CD14-positive monocyte (primary cell): Measurements from ENCODE around the gene ERVH48-1. TPM values are rescaled to one million over a fixed set of nuclear protein-coding genes. Genes with fewer than 3 reads are reported as not detected.

Experiments
- DNase-seq, 3 donors: peaks; one replicate each; pipeline ENCODE4 v3.0.0-alpha.2; 2011 to 2022
- H2AFZ ChIP-seq: 2 replicates; pipeline ENCODE4 v1.6.0; 2012; ENCODE audit warnings: mild to moderate bottlenecking, low read depth, low read length, inconsistent platforms; ENCODE audit not compliant: insufficient read depth, poor library complexity, severe bottlenecking
- H3K27ac ChIP-seq, 2 donors: 1 replicate in 1 of 2; 2 replicates in 1 of 2; pipeline ENCODE4 v1.5.1; 2012 to 2013; ENCODE audit warnings: low read length in 2 of 2, control low read depth in 1 of 2, inconsistent platforms in 1 of 2, low read depth in 1 of 2, mild to moderate bottlenecking in 1 of 2
- H3K27me3 ChIP-seq, 2 donors: one replicate each; pipeline versions ENCODE4 v1.6.0 to v1.6.1; 2011 to 2013; ENCODE audit warnings: low read length in 2 of 2; ENCODE audit not compliant: control insufficient read depth in 2 of 2, insufficient read depth in 2 of 2
- H3K36me3 ChIP-seq, 2 donors: replicated peaks in 1 of 2; 1 replicate in 1 of 2; 2 replicates in 1 of 2; pipeline versions ENCODE4 v1.5.1 to v1.6.1; 2012 to 2013; ENCODE audit warnings: low read length in 2 of 2, control low read depth in 1 of 2, inconsistent platforms in 1 of 2, mild to moderate bottlenecking in 1 of 2; ENCODE audit not compliant: insufficient read depth in 2 of 2, control insufficient read depth in 1 of 2
- H3K4me1 ChIP-seq, 2 donors: 1 replicate in 1 of 2; 2 replicates in 1 of 2; pipeline versions ENCODE4 v1.5.1 to v1.6.1; 2012 to 2013; ENCODE audit warnings: low read length in 2 of 2, control low read depth in 1 of 2, inconsistent platforms in 1 of 2, mild to moderate bottlenecking in 1 of 2, moderate library complexity in 1 of 2; ENCODE audit not compliant: insufficient read depth in 2 of 2, control insufficient read depth in 1 of 2
- H3K4me2 ChIP-seq: replicated peaks from 2 replicates; pipeline ENCODE3; 2012; ENCODE audit warnings: low read length, moderate library complexity, mild to moderate bottlenecking; ENCODE audit not compliant: poor library complexity, severe bottlenecking; ENCODE audit errors: extremely low read depth
- H3K4me3 ChIP-seq, 3 experiments: fragments of 200-600 bp in 1 of 3; sonication (generic) in 1 of 3; replicated peaks in 1 of 3; 1 replicate in 2 of 3; 2 replicates in 1 of 3; pipeline ENCODE4 v1.5.1; 2011 to 2013; ENCODE audit warnings: low read length in 3 of 3, mild to moderate bottlenecking in 3 of 3, control low read depth in 2 of 3, low read depth in 2 of 3, inconsistent platforms in 1 of 3, moderate library complexity in 1 of 3
- H3K79me2 ChIP-seq: 2 replicates; pipeline ENCODE4 v1.6.0; 2012; ENCODE audit warnings: mild to moderate bottlenecking, control low read depth, inconsistent platforms, low read length, moderate library complexity; ENCODE audit not compliant: insufficient read depth
- H3K9ac ChIP-seq: 2 replicates; pipeline ENCODE4 v1.6.0; 2017; ENCODE audit warnings: low read length, mild to moderate bottlenecking; ENCODE audit not compliant: insufficient read depth, poor library complexity, severe bottlenecking
- H3K9me3 ChIP-seq, 2 donors: replicated peaks in 1 of 2; 1 replicate in 1 of 2; 2 replicates in 1 of 2; pipeline versions ENCODE4 v1.5.1 to v1.6.1; 2012 to 2013; ENCODE audit warnings: low read length in 2 of 2, control low read depth in 1 of 2; ENCODE audit not compliant: control insufficient read depth in 1 of 2, insufficient read depth in 1 of 2
- H4K20me1 ChIP-seq: 2 replicates; pipeline ENCODE4 v1.6.0; 2012; ENCODE audit warnings: mild to moderate bottlenecking, low read length, control low read depth, moderate library complexity; ENCODE audit not compliant: insufficient read depth
- H3K27ac Mint-ChIP-seq, 7 donors: one replicate each; pipeline ENCODE4 v1.8.0; 2020; ENCODE audit warnings: mild to moderate bottlenecking in 7 of 7, mixed read lengths in 7 of 7, moderate library complexity in 6 of 7, inconsistent platforms in 2 of 7
- H3K27me3 Mint-ChIP-seq, 3 donors: one replicate each; pipeline ENCODE4 v1.8.0; 2021 to 2022; ENCODE audit warnings: low read depth in 3 of 3, mild to moderate bottlenecking in 3 of 3, mixed read lengths in 3 of 3, moderate library complexity in 3 of 3, inconsistent platforms in 1 of 3
- H3K36me3 Mint-ChIP-seq, 2 donors: one replicate each; pipeline ENCODE4 v1.8.0; 2020; ENCODE audit warnings: mixed read lengths in 2 of 2, inconsistent platforms in 1 of 2, mild to moderate bottlenecking in 1 of 2
- H3K4me1 Mint-ChIP-seq: one replicate; pipeline ENCODE4 v1.8.0; 2020; ENCODE audit warnings: mild to moderate bottlenecking, mixed read lengths
- H3K4me3 Mint-ChIP-seq, 2 donors: one replicate each; pipeline ENCODE4 v1.8.0; 2020; ENCODE audit warnings: mild to moderate bottlenecking in 2 of 2, mixed read lengths in 2 of 2, moderate library complexity in 1 of 2
- H3K9me3 Mint-ChIP-seq, 7 donors: one replicate each; pipeline ENCODE4 v1.8.0; 2020 to 2022; ENCODE audit warnings: mixed read lengths in 7 of 7, mild to moderate bottlenecking in 6 of 7, moderate library complexity in 6 of 7, inconsistent platforms in 2 of 7
- CTCF ChIP-seq: fragments of 200-600 bp; IDR thresholded peaks from one replicate; pipeline ENCODE4 v1.8.0; 2022; ENCODE audit warnings: antibody characterized with exemption, mild to moderate bottlenecking
- WGBS: methylation state at CpG from one replicate; pipeline ENCODE4 v1.1.5; 2013; ENCODE audit warnings: missing lambda C conversion rate; ENCODE audit not compliant: insufficient coverage; 5-methylcytosine and 5-hydroxymethylcytosine counted together
- intact Hi-C, 2 donors: fragments of 100-400 bp; cut with micrococcal nuclease; formaldehyde crosslinking; loops; one replicate each; pipeline versions ENCODE4 v1.15.0 to v1.15.1; 2023
- polyA plus RNA-seq, 3 donors: library from polyadenylated mRNA; depleted of rRNA in 1 of 3; unstranded in 2 of 3; stranded (reverse) in 1 of 3; fragments of 300-500 nt in 2 of 3; fragments of >200 nt in 1 of 3; fragmentation: Illumina TruSeq in 2 of 3; gene quantifications; 1 replicate in 2 of 3; 2 replicates in 1 of 3; pipeline ENCODE4 v1.2.3, GENCODE V29; 2012 to 2021

The ERVH48-1 gene
- polyA plus RNA-seq, 3 donors, result not detected

GRCh38 chr21:42965211-42965560 is 39.8 kb upstream of the ERVH48-1 start:
- H3K9me3 Mint-ChIP-seq, result peaks cover 0 to 2% (median 0%) of the 10 kb centered on the region in 7 donors
- TF ChIP-seq CTCF, result no peak
- Histone ChIP-seq H3K27ac (no peak overlapping the region), H3K4me2 (no peak overlapping the region), H3K9me3 (no peaks in the 10 kb centered on the region), H3K27me3 (no peaks in the 10 kb centered on the region), H3K4me1 (no peaks in the 10 kb centered on the region), H3K4me3 (no peak overlapping the region), H3K79me2 (no peaks in the 10 kb centered on the region), H3K36me3 (no peaks in the 10 kb centered on the region), H4K20me1 (no peaks in the 10 kb centered on the region), H2AFZ (no peak overlapping the region), H3K9ac (no peak overlapping the region)
- no peak overlapping the region for H3K27ac Mint-ChIP-seq
- no peak overlapping the region for H3K4me3 Mint-ChIP-seq
- peaks cover 1 to 8% (median 2%) of the 10 kb centered on the region in 3 donors for H3K27me3 Mint-ChIP-seq
- intact Hi-C loops, result no loop called here
- no peaks in the 10 kb centered on the region for H3K36me3 Mint-ChIP-seq
- no peak for DNase-seq
- H3K4me1 Mint-ChIP-seq, result no peaks in the 10 kb centered on the region
- WGBS, result 92% methylated on average over 3 of the region's 3 CpGs

GRCh38 chr21:42964546-42965210 is 39.2 kb upstream of the ERVH48-1 start:
- intact Hi-C loops, result no loop called here
- DNase-seq, result no peak
- Histone ChIP-seq H3K27me3 (no peaks in the 10 kb centered on the region), H2AFZ (no peak overlapping the region), H3K9ac (no peak overlapping the region), H3K36me3 (no peaks in the 10 kb centered on the region), H3K4me3 (no peak overlapping the region), H3K4me2 (no peak overlapping the region), H3K9me3 (no peaks in the 10 kb centered on the region), H3K79me2 (no peaks in the 10 kb centered on the region), H4K20me1 (no peaks in the 10 kb centered on the region), H3K4me1 (no peaks in the 10 kb centered on the region), H3K27ac (no peak overlapping the region)
- H3K9me3 Mint-ChIP-seq, result peaks cover 0 to 2% (median 0%) of the 10 kb centered on the region in 7 donors
- no peaks in the 10 kb centered on the region for H3K4me1 Mint-ChIP-seq
- H3K27me3 Mint-ChIP-seq, result peaks cover 2 to 8% (median 3%) of the 10 kb centered on the region in 3 donors
- over 99% methylated on average over 13 of the region's 13 CpGs for WGBS
- no peak for TF ChIP-seq CTCF
- H3K27ac Mint-ChIP-seq, result no peak overlapping the region
- H3K36me3 Mint-ChIP-seq, result no peaks in the 10 kb centered on the region
- H3K4me3 Mint-ChIP-seq, result no peak overlapping the region
